ENCODE results near the gene PISD. TPM values are rescaled to one million over a fixed set of nuclear protein-coding genes. Genes with fewer than 3 reads are reported as not detected.

The PISD gene
- total RNA-seq, 4 donors from 2014 or later = 27.5 to 68.1 (median 61.4) TPM

- Histone ChIP-seq H3K27me3 (no peaks in the 10 kb centered on the region), H3K9me3 (no peaks in the 10 kb centered on the region), H3K4me1 (peaks cover 0 to 26% (median 12%) of the 10 kb centered on the region in 4 donors), H3K27ac (peak overlapping the region; percentile 48 to 76 (median 73)), H3K36me3 (no peaks in the 10 kb centered on the region), H3K4me3 (peak overlapping the region in 2 of 4 donors; percentile 29 to 31)
- DNase-seq = peak in 2 of 3 donors; percentile 67 to 76
- TF ChIP-seq POLR2A (IDR thresholded peaks at IDR 0.05) (no peak), CTCF (IDR thresholded peaks at IDR 0.05) (no peak)
Measured at GRCh38 chr22:31637891-31638618, 24.0 kb downstream of the PISD start.

- Histone ChIP-seq H3K36me3 (no peaks in the 10 kb centered on the region), H3K27ac (peak overlapping the region; percentile 48 to 76 (median 73)), H3K4me3 (peak overlapping the region in 2 of 4 donors; percentile 29 to 31), H3K27me3 (no peaks in the 10 kb centered on the region), H3K4me1 (peaks cover 0 to 26% (median 12%) of the 10 kb centered on the region in 4 donors), H3K9me3 (no peaks in the 10 kb centered on the region)
- TF ChIP-seq POLR2A (IDR thresholded peaks at IDR 0.05) (peak in 1 of 2 donors; percentile 20), CTCF (IDR thresholded peaks at IDR 0.05) (peak in 2 of 6 experiments; percentile 1 to 4)
- peak in 2 of 3 donors; percentile 71 to 73 for DNase-seq
Measured at GRCh38 chr22:31637447-31637890, 24.5 kb downstream of the PISD start.

GRCh38 chr22:31635638-31636306 lies 26.2 kb downstream of the PISD start:
- H3K27ac ChIP-seq = peak overlapping the region in 1 of 4 donors; percentile 8
- peaks cover 0 to 30% (median 20%) of the 10 kb centered on the region in 4 donors for H3K4me1 ChIP-seq
- H3K9me3 ChIP-seq = no peaks in the 10 kb centered on the region
- TF ChIP-seq CTCF (IDR thresholded peaks at IDR 0.05) = no peak
- no peak for TF ChIP-seq POLR2A (IDR thresholded peaks at IDR 0.05)
- H3K4me3 ChIP-seq = no peak overlapping the region
- no peaks in the 10 kb centered on the region for H3K27me3 ChIP-seq
- no peaks in the 10 kb centered on the region for H3K36me3 ChIP-seq
- DNase-seq = no peak

DNA sequence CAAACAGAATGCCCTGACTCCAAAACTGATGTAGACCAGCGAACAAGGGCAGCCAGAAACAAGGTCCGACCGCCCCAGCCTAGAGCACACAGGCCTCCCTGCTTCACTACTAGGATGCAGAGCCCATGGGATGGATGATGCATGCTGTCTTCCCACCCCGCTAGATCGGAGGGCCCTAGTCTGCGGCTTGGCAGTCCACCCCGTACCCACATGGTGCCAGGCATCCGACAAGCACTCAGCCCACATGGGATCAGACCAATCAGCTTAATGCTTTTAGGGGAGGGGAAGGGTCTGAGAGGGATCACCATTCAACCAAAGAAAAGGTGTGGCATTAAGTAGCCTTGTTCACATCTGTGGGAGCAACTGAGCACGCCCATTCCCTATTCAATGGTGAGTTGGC lies 30.6 kb downstream of the PISD start:
- Histone ChIP-seq H3K27ac (peak overlapping the region; percentile 68 to 90 (median 86)), H3K4me3 (peak overlapping the region in 3 of 4 donors; percentile 64 to 74 (median 69)), H3K27me3 (no peaks in the 10 kb centered on the region), H3K9me3 (no peaks in the 10 kb centered on the region), H3K4me1 (peaks cover 0 to 43% (median 16%) of the 10 kb centered on the region in 4 donors), H3K36me3 (no peaks in the 10 kb centered on the region)
- no peak for DNase-seq
- TF ChIP-seq POLR2A (IDR thresholded peaks at IDR 0.05) = no peak
- TF ChIP-seq CTCF (IDR thresholded peaks at IDR 0.05) = no peak

- Histone ChIP-seq H3K4me1 (peaks cover 0 to 51% (median 16%) of the 10 kb centered on the region in 4 donors), H3K4me3 (peak overlapping the region; percentile 54 to 74 (median 66)), H3K36me3 (no peaks in the 10 kb centered on the region), H3K9me3 (no peaks in the 10 kb centered on the region), H3K27me3 (no peaks in the 10 kb centered on the region), H3K27ac (peak overlapping the region; percentile 68 to 90 (median 86))
- DNase-seq = peak; percentile 83 to 96 (median 96)
- TF ChIP-seq POLR2A (IDR thresholded peaks at IDR 0.05) (peak in 1 of 2 donors; percentile 9), CTCF (IDR thresholded peaks at IDR 0.05) (no peak)
Measured at GRCh38 chr22:31630331-31631329, 31.4 kb downstream of the PISD start.

All from Peyer's patch (tissue), 4 donors.